Measurements from ENCODE around the gene DNM3.

Gene DNM3

GRCh38 chr1:172090511-172090817, 249.2 kb downstream of the DNM3 start:
- H3K4me3 ChIP-seq (ENCODE audit: low read length): no peak overlapping the region
- TF ChIP-seq EZH2phosphoT487 (IDR thresholded peaks at IDR 0.05; ENCODE audit: low read length): no peak
- TF ChIP-seq EZH2 (optimal IDR thresholded peaks at IDR 0.05; ENCODE audit: low read depth, low read length): no peak
- no peak for TF ChIP-seq CTCF (IDR thresholded peaks at IDR 0.05; ENCODE audit: low read length)
- H4K20me1 ChIP-seq (ENCODE audit: insufficient read depth, low read length): no peaks in the 10 kb centered on the region
- H3K9me2 ChIP-seq (replicated peaks; ENCODE audit: insufficient read depth, low read length): no peaks in the 10 kb centered on the region
- DNase-seq: no peak
- H3K9ac ChIP-seq (ENCODE audit: low read length): no peak overlapping the region
- no peak overlapping the region for H3K4me2 ChIP-seq (ENCODE audit: low read depth, low read length)
- H3K36me3 ChIP-seq (replicated peaks; ENCODE audit: insufficient read depth, low read length): no peaks in the 10 kb centered on the region
- H3K27me3 ChIP-seq (replicated peaks; ENCODE audit: insufficient read depth, low read length): no peaks in the 10 kb centered on the region
- no peak overlapping the region for H2AFZ ChIP-seq (ENCODE audit: low read length)
- no peaks in the 10 kb centered on the region for H3F3A ChIP-seq (ENCODE audit: insufficient read depth, low read length)
- no peaks in the 10 kb centered on the region for H3K4me1 ChIP-seq (ENCODE audit: low read length)
- no peaks in the 10 kb centered on the region for H3K9me3 ChIP-seq (replicated peaks; ENCODE audit: insufficient read depth, low read length)
- no peak overlapping the region for H3K27ac ChIP-seq (ENCODE audit: low read length)
- H3K79me2 ChIP-seq (ENCODE audit: low read length): no peaks in the 10 kb centered on the region

GRCh38 chr1:172095846-172096245, 254.5 kb downstream of the DNM3 start:
- no peak overlapping the region for H3K27ac ChIP-seq (ENCODE audit: low read length)
- TF ChIP-seq CTCF (IDR thresholded peaks at IDR 0.05; ENCODE audit: low read length): no peak
- TF ChIP-seq EZH2 (optimal IDR thresholded peaks at IDR 0.05; ENCODE audit: low read depth, low read length): no peak
- no peak for TF ChIP-seq EZH2phosphoT487 (IDR thresholded peaks at IDR 0.05; ENCODE audit: low read length)

GRCh38 chr1:172105230-172105629, 263.9 kb downstream of the DNM3 start:
- TF ChIP-seq EZH2 (optimal IDR thresholded peaks at IDR 0.05; ENCODE audit: low read depth, low read length): no peak
- TF ChIP-seq CTCF (IDR thresholded peaks at IDR 0.05; ENCODE audit: low read length): no peak
- TF ChIP-seq EZH2phosphoT487 (IDR thresholded peaks at IDR 0.05; ENCODE audit: low read length): no peak
- no peak overlapping the region for H3K9ac ChIP-seq (ENCODE audit: low read length)
- H3F3A ChIP-seq (ENCODE audit: insufficient read depth, low read length): no peaks in the 10 kb centered on the region
- H3K27ac ChIP-seq (ENCODE audit: low read length): no peak overlapping the region
- no peak overlapping the region for H3K4me2 ChIP-seq (ENCODE audit: low read depth, low read length)
- H3K9me2 ChIP-seq (replicated peaks; ENCODE audit: insufficient read depth, low read length): no peaks in the 10 kb centered on the region
- H3K79me2 ChIP-seq (ENCODE audit: low read length): no peaks in the 10 kb centered on the region
- no peaks in the 10 kb centered on the region for H3K9me3 ChIP-seq (replicated peaks; ENCODE audit: insufficient read depth, low read length)
- H3K4me3 ChIP-seq (ENCODE audit: low read length): no peak overlapping the region
- H2AFZ ChIP-seq (ENCODE audit: low read length): no peak overlapping the region
- no peaks in the 10 kb centered on the region for H3K4me1 ChIP-seq (ENCODE audit: low read length)
- H3K36me3 ChIP-seq (replicated peaks; ENCODE audit: insufficient read depth, low read length): no peaks in the 10 kb centered on the region
- DNase-seq: no peak
- H4K20me1 ChIP-seq (ENCODE audit: insufficient read depth, low read length): no peaks in the 10 kb centered on the region
- H3K27me3 ChIP-seq (replicated peaks; ENCODE audit: insufficient read depth, low read length): no peaks in the 10 kb centered on the region

More at GRCh38 chr1:172095846-172096245, 254.5 kb downstream of the DNM3 start:
- Histone ChIP-seq H3K79me2 (ENCODE audit: low read length) (no peaks in the 10 kb centered on the region), H3K9me2 (replicated peaks; ENCODE audit: insufficient read depth, low read length) (no peaks in the 10 kb centered on the region), H3K27me3 (replicated peaks; ENCODE audit: insufficient read depth, low read length) (no peaks in the 10 kb centered on the region), H2AFZ (ENCODE audit: low read length) (no peak overlapping the region), H3F3A (ENCODE audit: insufficient read depth, low read length) (no peaks in the 10 kb centered on the region), H3K4me3 (ENCODE audit: low read length) (no peak overlapping the region), H3K36me3 (replicated peaks; ENCODE audit: insufficient read depth, low read length) (no peaks in the 10 kb centered on the region), H3K9ac (ENCODE audit: low read length) (no peak overlapping the region), H3K4me1 (ENCODE audit: low read length) (no peaks in the 10 kb centered on the region), H3K4me2 (ENCODE audit: low read depth, low read length) (no peak overlapping the region), H3K9me3 (replicated peaks; ENCODE audit: insufficient read depth, low read length) (no peaks in the 10 kb centered on the region), H4K20me1 (ENCODE audit: insufficient read depth, low read length) (no peaks in the 10 kb centered on the region)
- DNase-seq: no peak
